ENCODE data around the gene TNRC6A.

TNRC6A gene

DNA sequence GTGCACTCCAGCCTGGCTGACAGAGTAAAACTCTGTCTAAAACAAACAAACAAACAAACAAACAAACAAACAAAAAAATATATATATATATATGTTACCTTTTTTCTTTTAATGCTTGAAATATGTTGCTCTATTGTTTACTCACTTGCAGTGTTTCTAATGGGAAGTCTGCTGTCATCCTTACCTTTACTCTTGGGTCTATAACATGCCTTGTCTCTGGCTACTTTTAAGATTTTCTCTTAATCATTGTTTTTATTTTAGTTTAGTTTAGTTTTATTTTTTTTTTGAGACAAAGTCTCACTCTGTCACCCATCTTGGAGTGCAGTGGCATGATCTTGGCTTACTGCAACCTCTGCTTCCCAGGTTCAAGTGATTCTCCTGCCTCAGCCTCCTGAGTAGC, 16.1 kb upstream of the TNRC6A start:
- Histone ChIP-seq H2AK5ac (ENCODE audit: low read depth, low read length) (no peak overlapping the region), H4K91ac (ENCODE audit: low read depth, low read length, poor library complexity) (no peak overlapping the region), H3K9ac (ENCODE audit: low read depth, low read length, poor library complexity) (no peak overlapping the region), H2BK5ac (ENCODE audit: low read length) (no peak overlapping the region), H2BK15ac (ENCODE audit: low read length) (no peak overlapping the region), H3K9me3 (replicated peaks in 1 of 2; ENCODE audit: control insufficient read depth in 2 of 2, insufficient read depth in 1 of 2, low read depth in 1 of 2, low read length in 2 of 2) (no peaks in the 10 kb centered on the region), H3K23ac (ENCODE audit: low read depth, low read length, poor library complexity) (no peak overlapping the region), H4K8ac (ENCODE audit: low read depth, low read length) (no peak overlapping the region), H3K27me3 (ENCODE audit: control insufficient read depth in 3 of 3, insufficient read depth in 3 of 3, low read depth in 1 of 3, low read length in 3 of 3) (no peaks in the 10 kb centered on the region), H3K14ac (ENCODE audit: low read length) (no peak overlapping the region), H3K4ac (ENCODE audit: low read length) (no peak overlapping the region), H3K79me1 (ENCODE audit: low read depth, low read length) (no peaks in the 10 kb centered on the region), H3K36me3 (replicated peaks in 1 of 2; ENCODE audit: control insufficient read depth in 2 of 2, insufficient read depth in 2 of 2, low read length in 2 of 2) (no peaks in the 10 kb centered on the region), H3K4me3 (ENCODE audit: low read length in 2 of 2) (no peak overlapping the region), H3K4me1 (ENCODE audit: control insufficient read depth in 2 of 2, insufficient read depth in 1 of 2, low read depth in 1 of 2, low read length in 2 of 2) (no peaks in the 10 kb centered on the region), H3K18ac (ENCODE audit: low read length) (no peak overlapping the region), H2BK120ac (ENCODE audit: low read depth, low read length) (no peak overlapping the region), H2BK12ac (ENCODE audit: low read length) (no peak overlapping the region), H2AFZ (ENCODE audit: low read length) (no peak overlapping the region), H3K27ac (replicated peaks; ENCODE audit: low read length) (no peak overlapping the region), H3K4me2 (ENCODE audit: insufficient read depth, low read length, poor library complexity, severe bottlenecking) (no peak overlapping the region)
- no peak for DNase-seq (ENCODE audit: low spot score)

DNA sequence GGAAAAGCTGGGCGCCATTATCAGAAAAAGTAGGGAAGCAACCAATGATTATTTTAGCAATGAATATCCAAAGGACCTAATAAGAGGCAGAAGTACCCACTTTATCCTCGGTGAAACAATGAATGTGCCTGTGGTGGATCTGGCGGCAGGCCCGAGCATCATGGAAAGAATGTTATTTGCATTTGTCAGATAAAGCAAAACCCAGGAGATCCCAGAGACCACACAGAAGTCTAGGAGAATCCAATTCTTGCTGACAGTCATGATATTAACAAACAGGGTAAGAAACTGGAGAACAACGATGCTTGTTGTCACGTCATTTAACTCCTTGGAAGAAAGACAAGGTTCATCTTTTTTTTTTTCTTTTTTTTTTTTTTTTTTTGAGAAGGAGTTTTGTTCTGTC, 12.0 kb upstream of the TNRC6A start:
- Histone ChIP-seq H4K91ac (ENCODE audit: low read depth, low read length, poor library complexity) (no peak overlapping the region), H3K9ac (ENCODE audit: low read depth, low read length, poor library complexity) (no peak overlapping the region), H3K79me1 (ENCODE audit: low read depth, low read length) (no peaks in the 10 kb centered on the region), H3K4me3 (ENCODE audit: low read length in 2 of 2) (no peak overlapping the region), H3K27ac (replicated peaks; ENCODE audit: low read length) (no peak overlapping the region), H3K27me3 (ENCODE audit: control insufficient read depth in 3 of 3, insufficient read depth in 3 of 3, low read depth in 1 of 3, low read length in 3 of 3) (no peaks in the 10 kb centered on the region), H3K4ac (ENCODE audit: low read length) (no peak overlapping the region), H3K36me3 (replicated peaks in 1 of 2; ENCODE audit: control insufficient read depth in 2 of 2, insufficient read depth in 2 of 2, low read length in 2 of 2) (no peaks in the 10 kb centered on the region), H3K18ac (ENCODE audit: low read length) (no peak overlapping the region), H3K14ac (ENCODE audit: low read length) (no peak overlapping the region), H2BK5ac (ENCODE audit: low read length) (no peak overlapping the region), H4K8ac (ENCODE audit: low read depth, low read length) (no peak overlapping the region), H3K4me2 (ENCODE audit: insufficient read depth, low read length, poor library complexity, severe bottlenecking) (no peak overlapping the region), H2BK120ac (ENCODE audit: low read depth, low read length) (no peak overlapping the region), H3K4me1 (ENCODE audit: control insufficient read depth in 2 of 2, insufficient read depth in 1 of 2, low read depth in 1 of 2, low read length in 2 of 2) (no peaks in the 10 kb centered on the region), H3K23ac (ENCODE audit: low read depth, low read length, poor library complexity) (no peak overlapping the region), H2BK12ac (ENCODE audit: low read length) (no peak overlapping the region), H2BK15ac (ENCODE audit: low read length) (no peak overlapping the region), H2AK5ac (ENCODE audit: low read depth, low read length) (no peak overlapping the region), H3K9me3 (replicated peaks in 1 of 2; ENCODE audit: control insufficient read depth in 2 of 2, insufficient read depth in 1 of 2, low read depth in 1 of 2, low read length in 2 of 2) (no peaks in the 10 kb centered on the region), H2AFZ (ENCODE audit: low read length) (no peak overlapping the region)
- WGBS, 2 donors (ENCODE audit: extremely low coverage in 2 of 2, insufficient read length in 2 of 2, insufficient replicate concordance in 1 of 2), result no CpG with 5 or more reads among the region's 6 CpGs
- no peak for DNase-seq (ENCODE audit: low spot score)

DNA sequence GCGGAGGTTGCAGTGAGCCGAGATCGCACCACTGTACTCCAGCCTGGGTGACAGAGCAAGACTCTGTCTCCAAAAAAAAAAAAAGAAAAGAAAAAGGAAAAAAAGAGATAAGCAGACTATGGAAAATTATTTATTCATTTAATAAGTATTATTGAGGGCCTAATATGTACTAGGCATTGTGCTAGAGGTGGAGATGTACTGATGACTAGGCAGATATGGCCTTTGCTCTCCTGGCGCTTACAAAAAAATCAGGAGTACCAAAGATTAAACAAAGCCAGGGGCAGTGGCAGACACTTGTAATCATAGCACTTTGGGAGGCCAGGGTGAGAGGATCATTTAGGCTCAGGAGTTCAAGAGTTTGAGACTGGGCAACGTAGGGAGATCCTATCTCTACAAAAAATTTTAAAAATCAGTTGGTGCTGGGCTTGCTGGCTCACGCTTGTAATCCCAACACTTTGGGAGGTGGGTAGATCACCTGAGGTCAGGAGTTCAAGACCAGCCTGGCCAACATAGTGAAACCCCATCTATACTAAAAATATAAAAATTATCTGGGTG, 10.4 kb upstream of the TNRC6A start:
- no peaks in the 10 kb centered on the region for H3K27me3 ChIP-seq (ENCODE audit: control insufficient read depth in 3 of 3, insufficient read depth in 3 of 3, low read depth in 1 of 3, low read length in 3 of 3)
- no peak overlapping the region for H3K18ac ChIP-seq (ENCODE audit: low read length)
- no peak overlapping the region for H2BK15ac ChIP-seq (ENCODE audit: low read length)
- H3K23ac ChIP-seq (ENCODE audit: low read depth, low read length, poor library complexity), result no peak overlapping the region
- H3K36me3 ChIP-seq (replicated peaks in 1 of 2; ENCODE audit: control insufficient read depth in 2 of 2, insufficient read depth in 2 of 2, low read length in 2 of 2), result no peaks in the 10 kb centered on the region
- H4K8ac ChIP-seq (ENCODE audit: low read depth, low read length), result no peak overlapping the region
- H3K4me2 ChIP-seq (ENCODE audit: insufficient read depth, low read length, poor library complexity, severe bottlenecking), result no peak overlapping the region
- no peak overlapping the region for H3K4me3 ChIP-seq (ENCODE audit: low read length in 2 of 2)
- no peak overlapping the region for H3K14ac ChIP-seq (ENCODE audit: low read length)
- WGBS, 2 donors (ENCODE audit: extremely low coverage in 2 of 2, insufficient read length in 2 of 2, insufficient replicate concordance in 1 of 2), result no CpG with 5 or more reads among the region's 6 CpGs
- no peaks in the 10 kb centered on the region for H3K9me3 ChIP-seq (replicated peaks in 1 of 2; ENCODE audit: control insufficient read depth in 2 of 2, insufficient read depth in 1 of 2, low read depth in 1 of 2, low read length in 2 of 2)
- no peak overlapping the region for H3K9ac ChIP-seq (ENCODE audit: low read depth, low read length, poor library complexity)
- H2BK12ac ChIP-seq (ENCODE audit: low read length), result no peak overlapping the region
- H2AK5ac ChIP-seq (ENCODE audit: low read depth, low read length), result no peak overlapping the region
- no peaks in the 10 kb centered on the region for H3K4me1 ChIP-seq (ENCODE audit: control insufficient read depth in 2 of 2, insufficient read depth in 1 of 2, low read depth in 1 of 2, low read length in 2 of 2)
- no peak overlapping the region for H2BK120ac ChIP-seq (ENCODE audit: low read depth, low read length)
- H3K4ac ChIP-seq (ENCODE audit: low read length), result no peak overlapping the region
- no peak overlapping the region for H3K27ac ChIP-seq (replicated peaks; ENCODE audit: low read length)
- H2BK5ac ChIP-seq (ENCODE audit: low read length), result no peak overlapping the region
- no peak overlapping the region for H4K91ac ChIP-seq (ENCODE audit: low read depth, low read length, poor library complexity)
- no peak overlapping the region for H2AFZ ChIP-seq (ENCODE audit: low read length)
- H3K79me1 ChIP-seq (ENCODE audit: low read depth, low read length), result no peaks in the 10 kb centered on the region
- DNase-seq (ENCODE audit: low spot score), result no peak

DNA sequence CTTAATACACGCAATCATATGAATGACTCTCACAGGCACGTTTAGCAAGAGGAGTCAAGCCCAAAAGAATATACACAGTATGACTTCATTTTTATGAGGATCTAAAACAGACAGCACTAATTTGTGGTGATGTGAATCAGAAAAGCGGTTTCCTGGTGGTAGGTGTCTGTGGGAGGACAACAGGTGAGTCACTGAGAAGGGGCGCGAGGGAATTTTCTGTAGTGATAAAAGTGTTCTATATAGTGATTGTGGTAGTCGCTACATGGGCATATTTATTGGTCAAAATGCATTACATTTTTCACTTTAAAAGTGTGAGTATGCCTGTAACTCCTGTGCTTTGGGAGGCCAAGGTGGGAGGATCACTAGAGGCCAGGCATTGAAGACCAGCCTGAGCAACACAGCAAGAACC, 7.6 kb upstream of the TNRC6A start:
- Histone ChIP-seq H4K91ac (ENCODE audit: low read depth, low read length, poor library complexity) (no peak overlapping the region), H4K8ac (ENCODE audit: low read depth, low read length) (no peak overlapping the region), H3K23ac (ENCODE audit: low read depth, low read length, poor library complexity) (no peak overlapping the region), H3K14ac (ENCODE audit: low read length) (no peak overlapping the region), H3K9ac (ENCODE audit: low read depth, low read length, poor library complexity) (no peak overlapping the region), H3K18ac (ENCODE audit: low read length) (no peak overlapping the region), H3K4me3 (ENCODE audit: low read length in 2 of 2) (no peak overlapping the region), H2BK120ac (ENCODE audit: low read depth, low read length) (no peak overlapping the region), H2BK15ac (ENCODE audit: low read length) (no peak overlapping the region), H2AFZ (ENCODE audit: low read length) (no peak overlapping the region), H2AK5ac (ENCODE audit: low read depth, low read length) (no peak overlapping the region), H3K4me2 (ENCODE audit: insufficient read depth, low read length, poor library complexity, severe bottlenecking) (no peak overlapping the region), H3K4ac (ENCODE audit: low read length) (no peak overlapping the region), H2BK12ac (ENCODE audit: low read length) (no peak overlapping the region), H3K27ac (replicated peaks; ENCODE audit: low read length) (no peak overlapping the region), H3K36me3 (replicated peaks in 1 of 2; ENCODE audit: control insufficient read depth in 2 of 2, insufficient read depth in 2 of 2, low read length in 2 of 2) (no peaks in the 10 kb centered on the region), H3K27me3 (ENCODE audit: control insufficient read depth in 3 of 3, insufficient read depth in 3 of 3, low read depth in 1 of 3, low read length in 3 of 3) (no peaks in the 10 kb centered on the region), H3K9me3 (replicated peaks in 1 of 2; ENCODE audit: control insufficient read depth in 2 of 2, insufficient read depth in 1 of 2, low read depth in 1 of 2, low read length in 2 of 2) (no peaks in the 10 kb centered on the region), H3K4me1 (ENCODE audit: control insufficient read depth in 2 of 2, insufficient read depth in 1 of 2, low read depth in 1 of 2, low read length in 2 of 2) (no peaks in the 10 kb centered on the region), H2BK5ac (ENCODE audit: low read length) (no peak overlapping the region), H3K79me1 (ENCODE audit: low read depth, low read length) (no peaks in the 10 kb centered on the region)
- WGBS, 2 donors (ENCODE audit: extremely low coverage in 2 of 2, insufficient read length in 2 of 2, insufficient replicate concordance in 1 of 2), result no CpG with 5 or more reads among the region's 6 CpGs
- DNase-seq (ENCODE audit: low spot score), result no peak

All from neuronal stem cell (in vitro differentiated cells).